CD4-positive, alpha-beta T cell treated with Interleukin-6 at 100 ng/mL for 8 hours (primary cell): Measurements from ENCODE around the gene BIN1.

ENCODE experiments used
- DNase-seq: peaks from one replicate; pipeline ENCODE4 v3.0.0-alpha.2; 2020; ENCODE audit warnings: mixed read lengths, low spot score

BIN1 gene

GRCh38 chr2:127090281-127091120 is 16.5 kb downstream of the BIN1 start:
- DNase-seq: no peak

GRCh38 chr2:127089478-127090235 is 17.3 kb downstream of the BIN1 start:
- no peak for DNase-seq

- no peak for DNase-seq
These were observed 18.2 kb downstream of the BIN1 start for GRCh38 chr2:127088706-127089105.

- DNase-seq: no peak
These were observed 19.0 kb downstream of the BIN1 start for GRCh38 chr2:127087791-127088495.

- DNase-seq: no peak
These were observed 19.8 kb downstream of the BIN1 start for GRCh38 chr2:127086990-127087790.

GRCh38 chr2:127085317-127085681 is 21.7 kb downstream of the BIN1 start:
- no peak for DNase-seq

- DNase-seq: peak; percentile 45
These were observed 22.2 kb downstream of the BIN1 start for GRCh38 chr2:127084611-127085316.

- DNase-seq: no peak
These were observed 23.0 kb downstream of the BIN1 start for GRCh38 chr2:127083819-127084503.

- DNase-seq: no peak
These were observed 24.0 kb downstream of the BIN1 start for GRCh38 chr2:127082974-127083373.

- DNase-seq: peak; percentile 86
These were observed 24.9 kb downstream of the BIN1 start for GRCh38 chr2:127081826-127082633.

- peak; percentile 55 for DNase-seq
These were observed 25.8 kb downstream of the BIN1 start for GRCh38 chr2:127080938-127081755.

GRCh38 chr2:127080226-127080937 is 26.6 kb downstream of the BIN1 start:
- peak; percentile 58 for DNase-seq

GRCh38 chr2:127079358-127079920 is 27.5 kb downstream of the BIN1 start:
- no peak for DNase-seq

GRCh38 chr2:127078666-127079270 is 28.2 kb downstream of the BIN1 start:
- no peak for DNase-seq

GRCh38 chr2:127078028-127078427 is 28.9 kb downstream of the BIN1 start:
- no peak for DNase-seq

GRCh38 chr2:127076924-127077323 is 30.0 kb downstream of the BIN1 start:
- DNase-seq: no peak

- no peak for DNase-seq
These were observed 30.7 kb downstream of the BIN1 start for GRCh38 chr2:127076290-127076689.
